ENCODE results near the gene RRM2. TPM values are rescaled to one million over a fixed set of nuclear protein-coding genes. Genes with fewer than 3 reads are reported as not detected.

Gene RRM2
- total RNA-seq = 10 to 100 TPM in 1 of 4 donors, not detected in 3; 27.2 TPM

DNA sequence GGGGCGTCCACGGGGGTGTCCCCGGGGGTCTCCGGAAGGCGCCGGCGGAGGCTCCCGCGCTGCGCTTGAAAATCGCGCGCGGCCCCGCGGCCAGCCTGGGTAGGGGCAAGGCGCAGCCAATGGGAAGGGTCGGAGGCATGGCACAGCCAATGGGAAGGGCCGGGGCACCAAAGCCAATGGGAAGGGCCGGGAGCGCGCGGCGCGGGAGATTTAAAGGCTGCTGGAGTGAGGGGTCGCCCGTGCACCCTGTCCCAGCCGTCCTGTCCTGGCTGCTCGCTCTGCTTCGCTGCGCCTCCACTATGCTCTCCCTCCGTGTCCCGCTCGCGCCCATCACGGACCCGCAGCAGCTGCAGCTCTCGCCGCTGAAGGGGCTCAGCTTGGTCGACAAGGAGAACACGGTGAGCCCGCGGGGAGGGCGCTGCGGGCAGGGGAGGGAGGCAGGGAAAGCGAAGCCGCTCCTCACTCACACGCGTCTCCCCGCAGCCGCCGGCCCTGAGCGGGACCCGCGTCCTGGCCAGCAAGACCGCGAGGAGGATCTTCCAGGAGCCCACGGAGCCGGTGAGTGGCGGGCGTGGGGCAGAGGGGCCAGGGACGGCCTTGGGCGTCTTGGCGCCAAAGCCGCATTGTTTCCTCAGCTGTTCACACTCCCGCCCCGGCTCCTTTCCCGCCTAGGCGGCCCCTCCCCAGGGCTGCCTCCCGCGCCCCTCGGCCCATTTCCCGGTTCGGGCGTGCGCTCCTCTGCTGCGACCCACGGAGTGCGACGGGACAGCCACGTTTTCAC is at the start of gene RRM2:
TSS of gene RRM2 (plus strand) at position 240 of the 781 bp plus-strand sequence. CDS start at position 300, 60 bp downstream.
- intact Hi-C loops (cut with DNase I; ENCODE audit: low total_unique reads) = loop anchor here (2.0 kb wide), 1 partner anchor 314 kb away; no protein-coding TSS in a partner anchor
- Histone ChIP-seq H3K4me3 (peak within 1 kb of the TSS; percentile 17 to 40), H3K9me3 (no peaks in the 10 kb centered on the region), H3K27ac (no peak within 1 kb of the TSS), H3K4me1 (peaks cover 0 to 19% of the 10 kb centered on the region in 2 donors), H3K36me3 (no peaks in the 10 kb centered on the region), H3K27me3 (peaks cover 12 to 13% of the 10 kb centered on the region in 2 donors)
- TF ChIP-seq, protein P1, sequence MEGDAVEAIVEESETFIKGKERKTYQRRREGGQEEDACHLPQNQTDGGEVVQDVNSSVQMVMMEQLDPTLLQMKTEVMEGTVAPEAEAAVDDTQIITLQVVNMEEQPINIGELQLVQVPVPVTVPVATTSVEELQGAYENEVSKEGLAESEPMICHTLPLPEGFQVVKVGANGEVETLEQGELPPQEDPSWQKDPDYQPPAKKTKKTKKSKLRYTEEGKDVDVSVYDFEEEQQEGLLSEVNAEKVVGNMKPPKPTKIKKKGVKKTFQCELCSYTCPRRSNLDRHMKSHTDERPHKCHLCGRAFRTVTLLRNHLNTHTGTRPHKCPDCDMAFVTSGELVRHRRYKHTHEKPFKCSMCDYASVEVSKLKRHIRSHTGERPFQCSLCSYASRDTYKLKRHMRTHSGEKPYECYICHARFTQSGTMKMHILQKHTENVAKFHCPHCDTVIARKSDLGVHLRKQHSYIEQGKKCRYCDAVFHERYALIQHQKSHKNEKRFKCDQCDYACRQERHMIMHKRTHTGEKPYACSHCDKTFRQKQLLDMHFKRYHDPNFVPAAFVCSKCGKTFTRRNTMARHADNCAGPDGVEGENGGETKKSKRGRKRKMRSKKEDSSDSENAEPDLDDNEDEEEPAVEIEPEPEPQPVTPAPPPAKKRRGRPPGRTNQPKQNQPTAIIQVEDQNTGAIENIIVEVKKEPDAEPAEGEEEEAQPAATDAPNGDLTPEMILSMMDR (IDR thresholded peaks at IDR 0.05) = peak in 1 of 4 experiments; percentile 17
- no peak for TF ChIP-seq POLR2A (IDR thresholded peaks at IDR 0.05)
- peak; percentile 89 to 92 for DNase-seq

DNA sequence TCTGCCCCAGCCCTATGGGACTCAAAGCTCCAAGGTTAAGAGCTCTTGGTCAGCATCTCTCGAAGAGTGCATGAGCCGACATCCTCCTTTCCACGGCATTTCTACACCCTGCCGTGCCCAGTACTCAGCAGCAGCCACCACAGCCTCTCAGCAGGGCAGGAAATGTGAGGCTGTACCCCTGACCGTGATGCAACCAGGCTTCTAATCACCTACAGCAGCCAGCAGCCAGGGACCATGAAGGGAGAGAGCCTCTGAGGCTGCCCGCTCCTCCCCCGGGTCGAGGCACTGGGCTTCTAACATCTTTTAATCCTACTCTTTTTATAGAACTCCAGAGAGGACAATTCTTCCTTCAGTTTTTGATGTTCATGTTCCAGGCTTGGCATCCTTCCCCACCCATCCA is 48.8 kb upstream of the RRM2 start:
- H3K36me3 ChIP-seq = no peaks in the 10 kb centered on the region
- intact Hi-C loops (cut with DNase I; ENCODE audit: low total_unique reads) = no loop called here
- DNase-seq = no peak
- H3K27ac ChIP-seq = no peak overlapping the region
- H3K27me3 ChIP-seq = no peaks in the 10 kb centered on the region
- H3K4me1 ChIP-seq = no peaks in the 10 kb centered on the region
- no peaks in the 10 kb centered on the region for H3K9me3 ChIP-seq
- no peak overlapping the region for H3K4me3 ChIP-seq
- TF ChIP-seq, protein P1 (IDR thresholded peaks at IDR 0.05) = no peak
- no peak for TF ChIP-seq POLR2A (IDR thresholded peaks at IDR 0.05)

DNA sequence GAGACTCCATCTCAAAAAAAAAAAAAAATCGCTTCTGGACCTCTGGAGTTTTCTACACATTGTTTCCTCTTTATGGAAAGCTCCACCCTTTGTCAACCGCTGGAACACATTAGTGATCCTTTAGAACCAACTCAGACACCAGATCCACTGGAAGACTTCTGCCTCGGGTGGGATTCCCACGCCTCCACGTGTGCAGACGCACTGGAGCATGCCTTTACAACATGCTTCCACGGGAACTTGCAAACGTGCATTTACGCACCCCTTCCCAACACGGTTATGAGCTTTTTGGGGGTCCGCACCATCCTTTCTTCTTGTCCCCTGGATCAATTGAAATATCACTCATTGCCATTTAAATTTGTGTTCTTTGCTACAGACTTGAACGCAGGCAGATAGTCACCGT is 47.4 kb upstream of the RRM2 start:
- peaks cover 0 to 4% of the 10 kb centered on the region in 2 donors for H3K4me1 ChIP-seq
- intact Hi-C loops (cut with DNase I; ENCODE audit: low total_unique reads) = no loop called here
- H3K27ac ChIP-seq = no peak overlapping the region
- H3K36me3 ChIP-seq = no peaks in the 10 kb centered on the region
- H3K4me3 ChIP-seq = no peak overlapping the region
- no peak for DNase-seq
- H3K27me3 ChIP-seq = no peaks in the 10 kb centered on the region
- no peaks in the 10 kb centered on the region for H3K9me3 ChIP-seq
- TF ChIP-seq, protein P1 (IDR thresholded peaks at IDR 0.05) = no peak
- no peak for TF ChIP-seq POLR2A (IDR thresholded peaks at IDR 0.05)

DNA sequence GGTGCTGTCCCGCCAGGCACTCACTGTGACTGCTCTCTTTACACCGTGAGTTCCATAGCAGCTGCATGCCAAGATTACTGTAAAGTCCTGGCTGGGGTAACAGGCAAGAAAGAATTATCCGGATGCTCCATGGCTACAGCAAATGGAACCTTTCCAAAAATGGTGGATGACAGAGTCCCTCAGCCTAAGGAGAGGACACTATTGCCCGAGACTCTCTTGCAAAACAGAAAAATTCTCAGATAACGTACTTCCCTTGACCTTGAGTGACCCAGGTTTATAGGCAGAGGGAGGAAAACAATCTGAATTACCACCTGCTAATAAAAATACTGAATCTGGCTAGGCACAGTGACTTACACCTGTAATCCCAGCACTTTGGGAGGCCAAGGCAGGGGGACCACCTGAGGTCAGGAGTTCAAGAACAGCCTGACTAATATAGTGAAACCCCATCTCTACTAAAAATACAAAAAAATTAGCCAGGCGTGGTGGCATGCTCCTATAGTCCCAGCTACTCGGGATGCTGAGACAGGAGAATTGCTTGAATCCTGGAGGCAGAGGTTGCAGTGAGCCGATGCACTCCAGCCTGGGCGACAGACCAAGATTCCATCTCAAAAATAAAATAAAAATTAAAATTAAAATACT is 46.8 kb upstream of the RRM2 start:
- H3K9me3 ChIP-seq = no peaks in the 10 kb centered on the region
- peaks cover 0 to 9% of the 10 kb centered on the region in 2 donors for H3K4me1 ChIP-seq
- no peaks in the 10 kb centered on the region for H3K36me3 ChIP-seq
- H3K4me3 ChIP-seq = no peak overlapping the region
- no peak overlapping the region for H3K27ac ChIP-seq
- no peak for DNase-seq
- no peaks in the 10 kb centered on the region for H3K27me3 ChIP-seq
- intact Hi-C loops (cut with DNase I; ENCODE audit: low total_unique reads) = no loop called here
- TF ChIP-seq, protein P1 (IDR thresholded peaks at IDR 0.05) = no peak
- TF ChIP-seq POLR2A (IDR thresholded peaks at IDR 0.05) = no peak

DNA sequence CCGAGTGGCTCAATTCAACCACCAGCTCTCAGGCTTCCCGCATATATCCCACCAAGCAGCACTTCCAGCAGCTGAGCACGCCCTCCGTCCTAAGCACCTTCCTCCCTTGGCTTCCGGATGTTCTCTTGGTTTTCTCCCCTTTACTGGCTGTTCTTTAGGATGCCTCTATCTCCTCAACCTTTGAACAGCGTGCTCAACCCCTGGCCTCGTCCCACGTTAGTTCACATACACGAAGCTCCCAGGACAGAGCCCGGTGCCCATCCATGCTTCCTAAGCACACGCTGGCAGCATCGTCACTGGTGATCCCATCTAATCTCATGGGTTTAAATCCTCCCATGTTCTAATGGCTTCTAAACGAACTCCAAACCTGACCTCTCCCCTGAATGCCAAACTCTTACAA is 46.0 kb upstream of the RRM2 start:
- no peak for DNase-seq
- intact Hi-C loops (cut with DNase I; ENCODE audit: low total_unique reads) = no loop called here
- H3K4me1 ChIP-seq = peaks cover 0 to 9% of the 10 kb centered on the region in 2 donors
- TF ChIP-seq, protein P1 (IDR thresholded peaks at IDR 0.05) = no peak
- TF ChIP-seq POLR2A (IDR thresholded peaks at IDR 0.05) = no peak
- no peaks in the 10 kb centered on the region for H3K27me3 ChIP-seq
- H3K9me3 ChIP-seq = no peaks in the 10 kb centered on the region
- no peak overlapping the region for H3K27ac ChIP-seq
- no peaks in the 10 kb centered on the region for H3K36me3 ChIP-seq
- no peak overlapping the region for H3K4me3 ChIP-seq

All from uterus (tissue), 4 donors.